SK-N-SH treated with all-trans-retinoic acid at 6 μM for 48 hours (cell line): ENCODE results near the gene KBTBD12.

Source experiments
- ATAC-seq: fragments of 200-7000 bp; cut with Tn5 transposase; 3 replicates; pipeline ENCODE4 v1.9.1; 2020; ENCODE audit warnings: mild to moderate bottlenecking, moderate library complexity
- ARNTL ChIP-seq: fragments of 450-650 bp; formaldehyde crosslinking; IDR thresholded peaks from 2 replicates; pipeline ENCODE4 v1.5.0; 2020; ENCODE audit warnings: low read depth, mild to moderate bottlenecking, moderate library complexity, borderline replicate concordance
- BACH2 ChIP-seq: fragments of 250-450 bp; sonication (Bioruptor Pico); IDR thresholded peaks from 2 replicates; pipeline ENCODE4 v1.9.0; 2021; ENCODE audit warnings: mild to moderate bottlenecking, borderline replicate concordance
- CSRNP3 ChIP-seq: fragments of 250-450 bp; sonication (Bioruptor Pico); IDR thresholded peaks from 2 replicates; pipeline ENCODE4 v1.5.1; 2021; ENCODE audit warnings: mild to moderate bottlenecking, moderate library complexity
- ESRRG ChIP-seq: fragments of 250-450 bp; sonication (Bioruptor Pico); IDR thresholded peaks from 2 replicates; pipeline ENCODE4 v1.6.1; 2021; ENCODE audit warnings: mild to moderate bottlenecking
- GLIS3 ChIP-seq: fragments of 250-450 bp; sonication (Bioruptor Pico); IDR thresholded peaks from 2 replicates; pipeline ENCODE4 v1.5.0; 2020; ENCODE audit warnings: mild to moderate bottlenecking, moderate library complexity
- ISL1 ChIP-seq: fragments of 250-450 bp; sonication (Bioruptor Pico); IDR thresholded peaks from 2 replicates; pipeline ENCODE4 v2.1.2; 2022; ENCODE audit warnings: mild to moderate bottlenecking, moderate library complexity
- PATZ1 ChIP-seq: fragments of 250-450 bp; sonication (Bioruptor Pico); IDR thresholded peaks from 2 replicates; pipeline ENCODE4 v1.8.0; 2020; ENCODE audit warnings: mild to moderate bottlenecking, moderate library complexity, borderline replicate concordance
- PPARA ChIP-seq: fragments of 250-450 bp; sonication (Bioruptor Pico); IDR thresholded peaks from 2 replicates; pipeline ENCODE4 v1.5.0; 2020; ENCODE audit warnings: mild to moderate bottlenecking, borderline replicate concordance
- RARB ChIP-seq: fragments of 250-450 bp; sonication (Bioruptor Pico); IDR thresholded peaks from 2 replicates; pipeline ENCODE4 v1.8.0; 2021; ENCODE audit warnings: mild to moderate bottlenecking, moderate library complexity
- SNAI2 ChIP-seq: fragments of 250-450 bp; sonication (Bioruptor Pico); IDR thresholded peaks from 2 replicates; pipeline ENCODE4 v1.5.0; 2020; ENCODE audit warnings: mild to moderate bottlenecking, moderate library complexity
- TCF4 ChIP-seq: fragments of 250-450 bp; sonication (Bioruptor Pico); IDR thresholded peaks from 2 replicates; pipeline ENCODE4 v1.8.0; 2021; ENCODE audit warnings: mild to moderate bottlenecking, moderate library complexity, borderline replicate concordance
- TOX ChIP-seq: fragments of 250-450 bp; sonication (Bioruptor Pico); IDR thresholded peaks from 2 replicates; pipeline ENCODE4 v1.8.0; 2021; ENCODE audit warnings: mild to moderate bottlenecking, moderate library complexity, borderline replicate concordance
- ZC3H10 ChIP-seq: fragments of 250-450 bp; sonication (Bioruptor Pico); IDR thresholded peaks from 2 replicates; pipeline ENCODE4 v1.5.1; 2021; ENCODE audit warnings: mild to moderate bottlenecking, moderate library complexity
- ZFP3 ChIP-seq: fragments of 250-450 bp; sonication (Bioruptor Pico); IDR thresholded peaks from 2 replicates; pipeline ENCODE4 v1.5.0; 2020; ENCODE audit warnings: mild to moderate bottlenecking, moderate library complexity
- ZFP30 ChIP-seq: fragments of 450-650 bp; formaldehyde crosslinking; IDR thresholded peaks from 2 replicates; pipeline ENCODE4 v1.5.0; 2022; ENCODE audit warnings: mild to moderate bottlenecking, moderate library complexity
- ZNF70 ChIP-seq: fragments of 450-650 bp; formaldehyde crosslinking; IDR thresholded peaks from 2 replicates; pipeline ENCODE4 v1.5.0; 2020; ENCODE audit warnings: mild to moderate bottlenecking, moderate library complexity
- TF ChIP-seq, protein P1 (sequence below): fragments of 250-450 bp; sonication (Bioruptor Pico); IDR thresholded peaks from 2 replicates; pipeline ENCODE4 v1.5.0; 2020; ENCODE audit warnings: mild to moderate bottlenecking, moderate library complexity
- TF ChIP-seq, protein P2 (sequence below): fragments of 250-450 bp; sonication (Bioruptor Pico); IDR thresholded peaks from 2 replicates; pipeline ENCODE4 v1.5.1; 2020; ENCODE audit warnings: low read depth, mild to moderate bottlenecking, moderate library complexity
- TF ChIP-seq, protein P3 (sequence below): fragments of 250-450 bp; sonication (Bioruptor Pico); IDR thresholded peaks from 2 replicates; pipeline ENCODE4 v1.8.0; 2021; ENCODE audit warnings: low read depth, mild to moderate bottlenecking, moderate library complexity, borderline replicate concordance

The KBTBD12 gene

DNA sequence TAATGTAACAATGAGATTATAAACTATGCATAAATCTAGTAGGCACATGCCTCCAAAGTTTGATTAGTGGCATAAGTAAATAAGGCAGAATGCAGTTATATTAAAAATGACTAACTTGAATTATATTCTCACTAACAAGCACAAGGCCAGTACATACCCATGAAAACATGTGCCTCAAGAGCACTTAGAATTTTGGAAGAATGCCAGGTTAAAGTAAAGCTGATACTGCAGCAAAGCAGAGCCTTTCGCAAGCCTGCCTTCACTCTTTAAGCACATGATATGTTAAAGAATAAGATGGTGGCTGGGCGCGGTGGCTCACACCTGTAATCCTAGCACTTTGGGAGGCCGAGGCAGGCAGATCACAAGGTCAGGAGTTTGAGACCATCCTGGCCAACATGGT is 49.0 kb downstream of the KBTBD12 start:
- ATAC-seq: no peak
- no peak for TF ChIP-seq TOX (CRISPR knock-in tag)
- TF ChIP-seq, protein P1, sequence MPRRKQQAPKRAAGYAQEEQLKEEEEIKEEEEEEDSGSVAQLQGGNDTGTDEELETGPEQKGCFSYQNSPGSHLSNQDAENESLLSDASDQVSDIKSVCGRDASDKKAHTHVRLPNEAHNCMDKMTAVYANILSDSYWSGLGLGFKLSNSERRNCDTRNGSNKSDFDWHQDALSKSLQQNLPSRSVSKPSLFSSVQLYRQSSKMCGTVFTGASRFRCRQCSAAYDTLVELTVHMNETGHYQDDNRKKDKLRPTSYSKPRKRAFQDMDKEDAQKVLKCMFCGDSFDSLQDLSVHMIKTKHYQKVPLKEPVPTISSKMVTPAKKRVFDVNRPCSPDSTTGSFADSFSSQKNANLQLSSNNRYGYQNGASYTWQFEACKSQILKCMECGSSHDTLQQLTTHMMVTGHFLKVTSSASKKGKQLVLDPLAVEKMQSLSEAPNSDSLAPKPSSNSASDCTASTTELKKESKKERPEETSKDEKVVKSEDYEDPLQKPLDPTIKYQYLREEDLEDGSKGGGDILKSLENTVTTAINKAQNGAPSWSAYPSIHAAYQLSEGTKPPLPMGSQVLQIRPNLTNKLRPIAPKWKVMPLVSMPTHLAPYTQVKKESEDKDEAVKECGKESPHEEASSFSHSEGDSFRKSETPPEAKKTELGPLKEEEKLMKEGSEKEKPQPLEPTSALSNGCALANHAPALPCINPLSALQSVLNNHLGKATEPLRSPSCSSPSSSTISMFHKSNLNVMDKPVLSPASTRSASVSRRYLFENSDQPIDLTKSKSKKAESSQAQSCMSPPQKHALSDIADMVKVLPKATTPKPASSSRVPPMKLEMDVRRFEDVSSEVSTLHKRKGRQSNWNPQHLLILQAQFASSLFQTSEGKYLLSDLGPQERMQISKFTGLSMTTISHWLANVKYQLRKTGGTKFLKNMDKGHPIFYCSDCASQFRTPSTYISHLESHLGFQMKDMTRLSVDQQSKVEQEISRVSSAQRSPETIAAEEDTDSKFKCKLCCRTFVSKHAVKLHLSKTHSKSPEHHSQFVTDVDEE: 0 out of 2 replicates have a peak, but pooled peaks have one; percentile 46
- TF ChIP-seq ZNF70 (CRISPR knock-in tag): no peak
- TF ChIP-seq SNAI2: no peak
- TF ChIP-seq PPARA (CRISPR knock-in tag): no peak
- no peak for TF ChIP-seq TCF4 (CRISPR knock-in tag)
- no peak for TF ChIP-seq ZFP3 (CRISPR knock-in tag)
- peak; percentile 86 for TF ChIP-seq ISL1 (CRISPR knock-in tag)
- TF ChIP-seq, protein P2, sequence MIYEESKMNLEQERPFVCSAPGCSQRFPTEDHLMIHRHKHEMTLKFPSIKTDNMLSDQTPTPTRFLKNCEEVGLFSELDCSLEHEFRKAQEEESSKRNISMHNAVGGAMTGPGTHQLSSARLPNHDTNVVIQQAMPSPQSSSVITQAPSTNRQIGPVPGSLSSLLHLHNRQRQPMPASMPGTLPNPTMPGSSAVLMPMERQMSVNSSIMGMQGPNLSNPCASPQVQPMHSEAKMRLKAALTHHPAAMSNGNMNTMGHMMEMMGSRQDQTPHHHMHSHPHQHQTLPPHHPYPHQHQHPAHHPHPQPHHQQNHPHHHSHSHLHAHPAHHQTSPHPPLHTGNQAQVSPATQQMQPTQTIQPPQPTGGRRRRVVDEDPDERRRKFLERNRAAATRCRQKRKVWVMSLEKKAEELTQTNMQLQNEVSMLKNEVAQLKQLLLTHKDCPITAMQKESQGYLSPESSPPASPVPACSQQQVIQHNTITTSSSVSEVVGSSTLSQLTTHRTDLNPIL (CRISPR knock-in tag): no peak
- TF ChIP-seq ZC3H10 (CRISPR knock-in tag): no peak
- TF ChIP-seq, protein P3, sequence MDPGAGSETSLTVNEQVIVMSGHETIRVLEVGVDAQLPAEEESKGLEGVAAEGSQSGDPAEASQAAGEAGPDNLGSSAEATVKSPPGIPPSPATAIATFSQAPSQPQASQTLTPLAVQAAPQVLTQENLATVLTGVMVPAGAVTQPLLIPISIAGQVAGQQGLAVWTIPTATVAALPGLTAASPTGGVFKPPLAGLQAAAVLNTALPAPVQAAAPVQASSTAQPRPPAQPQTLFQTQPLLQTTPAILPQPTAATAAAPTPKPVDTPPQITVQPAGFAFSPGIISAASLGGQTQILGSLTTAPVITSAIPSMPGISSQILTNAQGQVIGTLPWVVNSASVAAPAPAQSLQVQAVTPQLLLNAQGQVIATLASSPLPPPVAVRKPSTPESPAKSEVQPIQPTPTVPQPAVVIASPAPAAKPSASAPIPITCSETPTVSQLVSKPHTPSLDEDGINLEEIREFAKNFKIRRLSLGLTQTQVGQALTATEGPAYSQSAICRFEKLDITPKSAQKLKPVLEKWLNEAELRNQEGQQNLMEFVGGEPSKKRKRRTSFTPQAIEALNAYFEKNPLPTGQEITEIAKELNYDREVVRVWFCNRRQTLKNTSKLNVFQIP (CRISPR knock-in tag): no peak
- no peak for TF ChIP-seq ESRRG (CRISPR knock-in tag)
- TF ChIP-seq PATZ1 (CRISPR knock-in tag): no peak
- TF ChIP-seq CSRNP3 (CRISPR knock-in tag): no peak
- no peak for TF ChIP-seq BACH2 (CRISPR knock-in tag)
- no peak for TF ChIP-seq RARB (CRISPR knock-in tag)

GRCh38 chr3:127964816-127965215 is 49.8 kb downstream of the KBTBD12 start:
- TF ChIP-seq TOX (CRISPR knock-in tag): no peak
- no peak for TF ChIP-seq ZFP3 (CRISPR knock-in tag)
- no peak for TF ChIP-seq PPARA (CRISPR knock-in tag)
- TF ChIP-seq CSRNP3 (CRISPR knock-in tag): no peak
- TF ChIP-seq, protein P1: no peak
- no peak for TF ChIP-seq ZFP30 (CRISPR knock-in tag)
- TF ChIP-seq GLIS3: no peak
- TF ChIP-seq ARNTL (CRISPR knock-in tag): no peak
- no peak for ATAC-seq
